GM23338 (cell line): Measurements from ENCODE around the gene TGFB3. TPM values are rescaled to one million over a fixed set of nuclear protein-coding genes. Genes with fewer than 3 reads are reported as not detected.

Source experiments
- ATAC-seq: fragments of 200-7000 bp; cut with Tn5 transposase; 3 replicates; pipeline ENCODE4 v1.9.1; 2020
- DNase-seq: peaks from one replicate; pipeline ENCODE4 v3.0.0-alpha.2; 2015; ENCODE audit warnings: low spot score
- H2AFZ ChIP-seq: fragments of 200-600 bp; sonication (generic); 2 replicates; pipeline ENCODE4 v1.8.0; 2016; ENCODE audit warnings: antibody characterized with exemption, mild to moderate bottlenecking, moderate library complexity
- H3F3A ChIP-seq: fragments of 200-600 bp; sonication (generic); replicated peaks from 2 replicates; pipeline ENCODE4 v1.8.0; 2017; ENCODE audit warnings: antibody characterized with exemption, mixed run types, low read depth
- H3K27ac ChIP-seq: fragments of 200-600 bp; sonication (generic); 2 replicates; pipeline ENCODE4 v1.6.1; 2016; ENCODE audit warnings: low read depth
- H3K27me3 ChIP-seq: fragments of 200-600 bp; sonication (generic); 2 replicates; pipeline ENCODE4 v1.8.0; 2016; ENCODE audit warnings: mild to moderate bottlenecking, mixed run types, moderate library complexity; ENCODE audit not compliant: insufficient read depth
- H3K36me3 ChIP-seq: fragments of 200-600 bp; sonication (generic); 2 replicates; pipeline ENCODE4 v1.8.0; 2016; ENCODE audit warnings: mild to moderate bottlenecking; ENCODE audit not compliant: insufficient read depth
- H3K4me1 ChIP-seq: fragments of 200-600 bp; sonication (generic); 2 replicates; pipeline ENCODE4 v1.8.0; 2016; ENCODE audit warnings: mild to moderate bottlenecking, moderate library complexity; ENCODE audit not compliant: insufficient read depth
- H3K4me2 ChIP-seq: fragments of 200-600 bp; sonication (generic); 2 replicates; pipeline ENCODE4 v1.7.1; 2017; ENCODE audit warnings: mixed run types
- H3K4me3 ChIP-seq: fragments of 200-600 bp; sonication (generic); 2 replicates; pipeline ENCODE4 v1.6.1; 2016; ENCODE audit warnings: mixed run types
- H3K79me2 ChIP-seq: fragments of 200-600 bp; sonication (generic); replicated peaks from 2 replicates; pipeline ENCODE4 v1.8.0; 2017; ENCODE audit warnings: mild to moderate bottlenecking; ENCODE audit not compliant: insufficient read depth
- H3K9me2 ChIP-seq: fragments of 200-600 bp; sonication (generic); 2 replicates; pipeline ENCODE4 v1.8.0; 2017; ENCODE audit not compliant: insufficient read depth
- H4K20me1 ChIP-seq: fragments of 200-600 bp; sonication (generic); replicated peaks from 2 replicates; pipeline ENCODE4 v1.8.0; 2017; ENCODE audit warnings: mild to moderate bottlenecking; ENCODE audit not compliant: insufficient read depth
- H3K27ac Mint-ChIP-seq: 2 replicates; pipeline ENCODE4 v1.8.0; 2020; ENCODE audit warnings: inconsistent platforms, mild to moderate bottlenecking, moderate library complexity, mixed read lengths
- H3K27me3 Mint-ChIP-seq: 3 replicates; pipeline ENCODE4 v1.8.0; 2022; ENCODE audit warnings: low read depth, mild to moderate bottlenecking, moderate library complexity, mixed read lengths, inconsistent platforms; ENCODE audit not compliant: insufficient read depth, poor library complexity
- H3K36me3 Mint-ChIP-seq: 3 replicates; pipeline ENCODE4 v1.8.0; 2021; ENCODE audit warnings: low read depth, mild to moderate bottlenecking, inconsistent platforms, moderate library complexity, mixed read lengths
- H3K4me1 Mint-ChIP-seq: 3 replicates; pipeline ENCODE4 v1.8.0; 2020; ENCODE audit warnings: mild to moderate bottlenecking, inconsistent platforms, mixed read lengths
- H3K4me3 Mint-ChIP-seq: 3 replicates; pipeline ENCODE4 v1.8.0; 2021; ENCODE audit warnings: moderate library complexity, mild to moderate bottlenecking, inconsistent platforms, mixed read lengths
- H3K9me3 Mint-ChIP-seq: 3 replicates; pipeline ENCODE4 v1.8.0; 2020; ENCODE audit warnings: moderate library complexity, mild to moderate bottlenecking, inconsistent platforms, mixed read lengths
- JUNB ChIP-seq: IDR thresholded peaks from one replicate; pipeline ENCODE4 v1.6.1; 2016; ENCODE audit warnings: antibody characterized with exemption; ENCODE audit not compliant: unreplicated experiment
- ZNF114 ChIP-seq: fragments of 250-450 bp; sonication (Bioruptor Pico); IDR thresholded peaks from 2 replicates; pipeline ENCODE4 v1.5.0; 2020; ENCODE audit warnings: mild to moderate bottlenecking, moderate library complexity
- ZNF462 ChIP-seq: fragments of 250-450 bp; sonication (Bioruptor Pico); IDR thresholded peaks from 2 replicates; pipeline ENCODE4 v1.5.0; 2020; ENCODE audit warnings: mild to moderate bottlenecking, moderate library complexity
- polyA plus RNA-seq: library from polyadenylated mRNA; unstranded; fragments of >200 nt; fragmentation: Nextera tagmentation; extraction: Ambion mirVana; gene quantifications from 2 replicates; pipeline ENCODE4 v1.2.1, GENCODE V29; 2016
- total RNA-seq: library from RNA; depleted of rRNA; stranded (reverse); fragments of >200 nt; shearing (Covaris generic); gene quantifications from 2 replicates; pipeline ENCODE4 v1.2.3, GENCODE V29; 2014
- TF ChIP-seq, protein P1 (sequence below), 2 experiments: fragments of 200-600 bp in 1 of 2; sonication (generic) in 1 of 2; conservative IDR thresholded peaks; 2 replicates each; pipeline versions ENCODE4 v1.5.1 to v1.6.1; 2016 to 2017; ENCODE audit warnings: antibody characterized with exemption in 2 of 2, low read depth in 2 of 2, mild to moderate bottlenecking in 2 of 2, moderate library complexity in 1 of 2

TGFB3 gene
- total and polyA plus RNA-seq, 2 experiments from 2014 or later = 0.17 to 0.87 TPM

DNA sequence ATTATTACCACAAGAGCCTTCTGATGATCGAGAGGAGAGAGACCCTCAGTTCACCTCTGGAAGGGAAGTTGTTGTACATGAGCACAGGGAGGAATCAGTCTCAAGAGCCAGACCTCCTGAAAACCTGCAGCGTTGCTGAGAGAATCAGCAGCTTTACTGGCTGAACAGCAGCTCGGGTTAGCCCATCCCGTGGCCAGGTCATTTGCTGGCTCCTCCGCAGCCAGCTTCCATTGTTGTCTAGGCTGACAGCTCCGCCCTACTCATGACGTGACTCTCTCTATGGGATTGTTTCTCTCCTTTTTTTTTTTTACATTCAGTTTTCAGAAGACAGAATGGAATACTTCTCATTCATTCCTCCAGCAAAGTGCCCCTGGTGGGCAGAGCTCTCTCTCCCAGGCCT lies 69.9 kb downstream of the TGFB3 start:
- no peak overlapping the region for H2AFZ ChIP-seq
- ATAC-seq = peak; percentile 97
- no peak overlapping the region for H3K4me3 Mint-ChIP-seq

GRCh38 chr14:75910048-75910447 lies 71.7 kb downstream of the TGFB3 start:
- TF ChIP-seq JUNB (no peak), ZNF462 (CRISPR knock-in tag) (no peak)

More for the DNA sequence above, 69.9 kb downstream of the TGFB3 start:
- peaks cover 2% of the 10 kb centered on the region for H3K27me3 Mint-ChIP-seq
- H3K27ac Mint-ChIP-seq = no peak overlapping the region
- peak; percentile 81 for DNase-seq
- no peaks in the 10 kb centered on the region for H3K9me2 ChIP-seq
- TF ChIP-seq, protein P1, sequence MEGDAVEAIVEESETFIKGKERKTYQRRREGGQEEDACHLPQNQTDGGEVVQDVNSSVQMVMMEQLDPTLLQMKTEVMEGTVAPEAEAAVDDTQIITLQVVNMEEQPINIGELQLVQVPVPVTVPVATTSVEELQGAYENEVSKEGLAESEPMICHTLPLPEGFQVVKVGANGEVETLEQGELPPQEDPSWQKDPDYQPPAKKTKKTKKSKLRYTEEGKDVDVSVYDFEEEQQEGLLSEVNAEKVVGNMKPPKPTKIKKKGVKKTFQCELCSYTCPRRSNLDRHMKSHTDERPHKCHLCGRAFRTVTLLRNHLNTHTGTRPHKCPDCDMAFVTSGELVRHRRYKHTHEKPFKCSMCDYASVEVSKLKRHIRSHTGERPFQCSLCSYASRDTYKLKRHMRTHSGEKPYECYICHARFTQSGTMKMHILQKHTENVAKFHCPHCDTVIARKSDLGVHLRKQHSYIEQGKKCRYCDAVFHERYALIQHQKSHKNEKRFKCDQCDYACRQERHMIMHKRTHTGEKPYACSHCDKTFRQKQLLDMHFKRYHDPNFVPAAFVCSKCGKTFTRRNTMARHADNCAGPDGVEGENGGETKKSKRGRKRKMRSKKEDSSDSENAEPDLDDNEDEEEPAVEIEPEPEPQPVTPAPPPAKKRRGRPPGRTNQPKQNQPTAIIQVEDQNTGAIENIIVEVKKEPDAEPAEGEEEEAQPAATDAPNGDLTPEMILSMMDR (conservative IDR thresholded peaks at IDR 0.05; ENCODE audit: low read depth in 2 of 2) = no peak
- TF ChIP-seq ZNF114 (CRISPR knock-in tag) = no peak
- no peak overlapping the region for H3K4me3 ChIP-seq
- no peaks in the 10 kb centered on the region for H3K9me3 Mint-ChIP-seq
- H3K36me3 ChIP-seq = no peaks in the 10 kb centered on the region
- H3K27me3 ChIP-seq = no peaks in the 10 kb centered on the region
- H3K79me2 ChIP-seq = no peaks in the 10 kb centered on the region
- H3K4me1 Mint-ChIP-seq = peaks cover 28% of the 10 kb centered on the region
- H3K4me1 ChIP-seq = peaks cover 24% of the 10 kb centered on the region
- H4K20me1 ChIP-seq = no peaks in the 10 kb centered on the region
- H3F3A ChIP-seq = no peaks in the 10 kb centered on the region
- no peak overlapping the region for H3K27ac ChIP-seq
- H3K36me3 Mint-ChIP-seq = no peaks in the 10 kb centered on the region
- H3K4me2 ChIP-seq = no peak overlapping the region

More at GRCh38 chr14:75910048-75910447, 71.7 kb downstream of the TGFB3 start:
- H3K4me2 ChIP-seq = no peak overlapping the region
- peaks cover 25% of the 10 kb centered on the region; the same call in 2 of the 3 replicates for H3K4me1 Mint-ChIP-seq
- H3K36me3 Mint-ChIP-seq = no peaks in the 10 kb centered on the region
- H3K27me3 Mint-ChIP-seq = peaks cover 2% of the 10 kb centered on the region
- no peak overlapping the region for H3K27ac ChIP-seq
- H3K79me2 ChIP-seq = no peaks in the 10 kb centered on the region
- ATAC-seq (no peak), DNase-seq (no peak)
- H3K4me3 Mint-ChIP-seq = no peak overlapping the region
- H3K4me1 ChIP-seq = peaks cover 21% of the 10 kb centered on the region
- no peaks in the 10 kb centered on the region for H4K20me1 ChIP-seq
- no peaks in the 10 kb centered on the region for H3K27me3 ChIP-seq
- H3F3A ChIP-seq = no peaks in the 10 kb centered on the region
- H2AFZ ChIP-seq = no peak overlapping the region
- no peaks in the 10 kb centered on the region for H3K9me3 Mint-ChIP-seq
- no peaks in the 10 kb centered on the region for H3K36me3 ChIP-seq
- H3K4me3 ChIP-seq = no peak overlapping the region
- H3K9me2 ChIP-seq = no peaks in the 10 kb centered on the region
- no peak overlapping the region for H3K27ac Mint-ChIP-seq
